T1000 (cell line): ENCODE data around the gene SCGB1D1.

Experiments
- DNase-seq: peaks from one replicate; lab custom pipeline; 2025; ENCODE audit warnings: mixed read lengths; lab: John Stamatoyannopoulos, UW

The SCGB1D1 gene

GRCh38 chr11:62190011-62190410 is at the start of gene SCGB1D1:
TSS of gene SCGB1D1 (plus strand) at chr11:62190216. CDS start at chr11:62190285, 69 bp downstream.
- DNase-seq = no peak

- DNase-seq = no peak
These were observed 49.5 kb upstream of the SCGB1D1 start for GRCh38 chr11:62140304-62141110.

- no peak for DNase-seq
These were observed 48.6 kb upstream of the SCGB1D1 start for GRCh38 chr11:62141111-62142042.

- no peak for DNase-seq
These were observed 48.0 kb upstream of the SCGB1D1 start for GRCh38 chr11:62142043-62142375.

- no peak for DNase-seq
These were observed 47.1 kb upstream of the SCGB1D1 start for GRCh38 chr11:62142921-62143320.

GRCh38 chr11:62143727-62144126 is 46.3 kb upstream of the SCGB1D1 start:
- no peak for DNase-seq

- no peak for DNase-seq
These were observed 45.3 kb upstream of the SCGB1D1 start for GRCh38 chr11:62144641-62145255.

- no peak for DNase-seq
These were observed 44.6 kb upstream of the SCGB1D1 start for GRCh38 chr11:62145261-62145871.

GRCh38 chr11:62146476-62147200 is 43.4 kb upstream of the SCGB1D1 start:
- DNase-seq = no peak

- no peak for DNase-seq
These were observed 42.5 kb upstream of the SCGB1D1 start for GRCh38 chr11:62147545-62147944.

- DNase-seq = no peak
These were observed 41.6 kb upstream of the SCGB1D1 start for GRCh38 chr11:62148271-62148980.

- no peak for DNase-seq
These were observed 39.8 kb upstream of the SCGB1D1 start for GRCh38 chr11:62149986-62150886.

- DNase-seq = no peak
These were observed 38.9 kb upstream of the SCGB1D1 start for GRCh38 chr11:62150887-62151736.

- DNase-seq = no peak
These were observed 38.3 kb upstream of the SCGB1D1 start for GRCh38 chr11:62151737-62152102.

GRCh38 chr11:62152245-62153086 is 37.5 kb upstream of the SCGB1D1 start:
- no peak for DNase-seq

GRCh38 chr11:62153087-62153395 is 37.0 kb upstream of the SCGB1D1 start:
- DNase-seq = no peak

GRCh38 chr11:62153617-62154016 is 36.4 kb upstream of the SCGB1D1 start:
- no peak for DNase-seq

GRCh38 chr11:62157603-62158002 is 32.4 kb upstream of the SCGB1D1 start:
- no peak for DNase-seq
